Stimulated activated effector memory CD8-positive, alpha-beta T cell treated with anti-CD3 and anti-CD28 coated beads, Interleukin-12 subunit alpha, Interleukin-12 subunit beta, amount 100 ng/mL, for 72 hours (primary cell): ENCODE measurements around the gene MNS1.
"Not testable (repeated sequence)": the region's sequence is repeated elsewhere in the genome, so short reads cannot be mapped to it uniquely, and the experiment has no call there.

Source experiments
- ATAC-seq: fragments of 150-1000 bp; cut with Tn5 transposase; 2 replicates; pipeline ENCODE4 v1.10.0; 2021
- DNase-seq, 2 donors: peaks; one replicate each; pipeline ENCODE4 v3.0.0; 2021 to 2022; ENCODE audit warnings: low spot score in 2 of 2
- H3K27ac Mint-ChIP-seq: one replicate; pipeline ENCODE4 v1.8.0; 2022; ENCODE audit warnings: mild to moderate bottlenecking, mixed read lengths
- H3K36me3 Mint-ChIP-seq: one replicate; pipeline ENCODE4 v1.8.0; 2022; ENCODE audit warnings: mild to moderate bottlenecking, mixed read lengths
- H3K4me1 Mint-ChIP-seq: one replicate; pipeline ENCODE4 v1.8.0; 2022; ENCODE audit warnings: mixed read lengths
- H3K4me3 Mint-ChIP-seq: one replicate; pipeline ENCODE4 v1.8.0; 2022; ENCODE audit warnings: mild to moderate bottlenecking, mixed read lengths
- H3K9me3 Mint-ChIP-seq: one replicate; pipeline ENCODE4 v1.8.0; 2022; ENCODE audit warnings: mixed read lengths

Gene MNS1

GRCh38 chr15:56411122-56411749 lies 53.7 kb downstream of the MNS1 start:
- H3K9me3 Mint-ChIP-seq, result no peaks in the 10 kb centered on the region
- DNase-seq (no peak), ATAC-seq (no peak)
- H3K4me1 Mint-ChIP-seq, result no peaks in the 10 kb centered on the region
- H3K27ac Mint-ChIP-seq, result no peak overlapping the region
- no peaks in the 10 kb centered on the region for H3K36me3 Mint-ChIP-seq
- H3K4me3 Mint-ChIP-seq, result no peak overlapping the region

GRCh38 chr15:56410721-56411120 lies 54.2 kb downstream of the MNS1 start:
- Mint-ChIP-seq H3K36me3 (no peaks in the 10 kb centered on the region), H3K27ac (no peak overlapping the region), H3K4me3 (no peak overlapping the region), H3K4me1 (no peaks in the 10 kb centered on the region), H3K9me3 (no peaks in the 10 kb centered on the region)
- DNase-seq (no peak), ATAC-seq (no peak)

- not testable (repeated sequence) for ATAC-seq, DNase-seq, H3K4me1 Mint-ChIP-seq, H3K27ac Mint-ChIP-seq, H3K4me3 Mint-ChIP-seq, H3K36me3 Mint-ChIP-seq, H3K9me3 Mint-ChIP-seq
These were observed 65.7 kb downstream of the MNS1 start for GRCh38 chr15:56399209-56399608.

GRCh38 chr15:56397325-56397724 lies 67.6 kb downstream of the MNS1 start:
- H3K4me3 Mint-ChIP-seq, H3K36me3 Mint-ChIP-seq, H3K9me3 Mint-ChIP-seq, DNase-seq, ATAC-seq, H3K4me1 Mint-ChIP-seq, H3K27ac Mint-ChIP-seq: not testable (repeated sequence)

- H3K27ac Mint-ChIP-seq, result no peak overlapping the region
- H3K9me3 Mint-ChIP-seq, result no peaks in the 10 kb centered on the region
- no peaks in the 10 kb centered on the region for H3K36me3 Mint-ChIP-seq
- ATAC-seq (no peak), DNase-seq (no peak)
- no peaks in the 10 kb centered on the region for H3K4me1 Mint-ChIP-seq
- no peak overlapping the region for H3K4me3 Mint-ChIP-seq
These were observed 70.0 kb downstream of the MNS1 start for GRCh38 chr15:56394909-56395308.

- no peaks in the 10 kb centered on the region for H3K4me1 Mint-ChIP-seq
- no peak for DNase-seq
- H3K36me3 Mint-ChIP-seq, result no peaks in the 10 kb centered on the region
- H3K27ac Mint-ChIP-seq, result no peak overlapping the region
- H3K4me3 Mint-ChIP-seq, result no peak overlapping the region
- no peak for ATAC-seq
- H3K9me3 Mint-ChIP-seq, result no peaks in the 10 kb centered on the region
These were observed 71.7 kb downstream of the MNS1 start for GRCh38 chr15:56393277-56393676.

GRCh38 chr15:56390739-56391267 lies 74.1 kb downstream of the MNS1 start:
- ATAC-seq (peak; percentile 52), DNase-seq (no peak)
- Mint-ChIP-seq H3K36me3 (no peaks in the 10 kb centered on the region), H3K4me1 (no peaks in the 10 kb centered on the region), H3K9me3 (no peaks in the 10 kb centered on the region), H3K27ac (no peak overlapping the region), H3K4me3 (no peak overlapping the region)

- DNase-seq, result no peak
- Mint-ChIP-seq H3K4me3 (no peak overlapping the region), H3K9me3 (peaks cover 7% of the 10 kb centered on the region), H3K4me1 (no peaks in the 10 kb centered on the region), H3K27ac (no peak overlapping the region), H3K36me3 (no peaks in the 10 kb centered on the region)
- ATAC-seq, result no peak
These were observed 79.0 kb downstream of the MNS1 start for GRCh38 chr15:56385908-56386307.

- H3K27ac Mint-ChIP-seq, result no peak overlapping the region
- ATAC-seq (no peak), DNase-seq (no peak)
- H3K36me3 Mint-ChIP-seq, result no peaks in the 10 kb centered on the region
- peaks cover 16% of the 10 kb centered on the region for H3K9me3 Mint-ChIP-seq
- H3K4me1 Mint-ChIP-seq, result no peaks in the 10 kb centered on the region
- no peak overlapping the region for H3K4me3 Mint-ChIP-seq
These were observed 81.9 kb downstream of the MNS1 start for GRCh38 chr15:56383010-56383409.
